GM19193 (cell line): Measurements from ENCODE around the gene RNF144B.

Experiments
- POLR2A ChIP-seq: IDR thresholded peaks from 4 replicates; pipeline ENCODE4 v1.6.1; 2011; ENCODE audit not compliant: insufficient read depth, insufficient read length; ENCODE audit errors: extremely low read depth

Gene RNF144B

GRCh38 chr6:18485660-18486435, 98.7 kb downstream of the RNF144B start:
- TF ChIP-seq POLR2A = no peak

GRCh38 chr6:18488004-18488403, 100.9 kb downstream of the RNF144B start:
- TF ChIP-seq POLR2A = no peak

- no peak for TF ChIP-seq POLR2A
Observed at GRCh38 chr6:18488526-18489270, 101.5 kb downstream of the RNF144B start.

- no peak for TF ChIP-seq POLR2A
Observed at GRCh38 chr6:18489335-18489734, 102.2 kb downstream of the RNF144B start.

- TF ChIP-seq POLR2A = no peak
Observed at GRCh38 chr6:18491308-18492045, 104.3 kb downstream of the RNF144B start.

- no peak for TF ChIP-seq POLR2A
Observed at GRCh38 chr6:18492972-18493371, 105.8 kb downstream of the RNF144B start.

- no peak for TF ChIP-seq POLR2A
Observed at GRCh38 chr6:18493382-18493891, 106.3 kb downstream of the RNF144B start.

GRCh38 chr6:18493925-18494324, 106.8 kb downstream of the RNF144B start:
- no peak for TF ChIP-seq POLR2A

GRCh38 chr6:18495236-18495635, 108.1 kb downstream of the RNF144B start:
- no peak for TF ChIP-seq POLR2A

GRCh38 chr6:18496462-18496861, 109.3 kb downstream of the RNF144B start:
- TF ChIP-seq POLR2A = no peak

GRCh38 chr6:18497006-18497405, 109.9 kb downstream of the RNF144B start:
- TF ChIP-seq POLR2A = no peak

GRCh38 chr6:18498408-18498807, 111.3 kb downstream of the RNF144B start:
- no peak for TF ChIP-seq POLR2A

GRCh38 chr6:18500921-18501662, 113.9 kb downstream of the RNF144B start:
- no peak for TF ChIP-seq POLR2A

- no peak for TF ChIP-seq POLR2A
Observed at GRCh38 chr6:18501663-18502013, 114.5 kb downstream of the RNF144B start.

GRCh38 chr6:18503206-18503592, 116.0 kb downstream of the RNF144B start:
- no peak for TF ChIP-seq POLR2A
